ENCODE measurements around the gene CHMP2A. TPM values are rescaled to one million over a fixed set of nuclear protein-coding genes. Genes with fewer than 3 reads are reported as not detected.

The CHMP2A gene
- total and polyA plus RNA-seq, 10 of the 15 experiments (the other 5 are each of a cell fraction or from before 2014, with no cell fraction given): 69.5 to 172 (median 109) TPM

- no peak for TF ChIP-seq TBL1XR1 (IDR thresholded peaks at IDR 0.05; ENCODE audit: low read depth, low read length)
These were observed 41.7 kb downstream of the CHMP2A start (continued) for GRCh38 chr19:58513213-58513693.

- Histone ChIP-seq H3K4me1 (ENCODE audit: control insufficient read depth, insufficient read depth, low read length) (peaks cover 14% of the 10 kb centered on the region), H3K4me2 (ENCODE audit: control insufficient read depth, insufficient read depth) (no peak within 1 kb of the TSS), H2AFZ (ENCODE audit: control insufficient read depth, low read depth, low read length) (no peak within 1 kb of the TSS), H3K4me3 (no peak within 1 kb of the TSS), H3K9ac (ENCODE audit: control insufficient read depth, insufficient read depth, low read length) (no peak within 1 kb of the TSS), H4K20me1 (ENCODE audit: control insufficient read depth, insufficient read depth) (no peaks in the 10 kb centered on the region), H3K79me2 (ENCODE audit: control insufficient read depth, insufficient read depth, low read length) (peaks cover 15% of the 10 kb centered on the region), H3K9me3 (replicated peaks; ENCODE audit: control insufficient read depth, insufficient read depth, low read length) (no peaks in the 10 kb centered on the region; the same call in 2 of the 3 replicates), H3K27ac (ENCODE audit: control insufficient read depth, insufficient read depth) (no peak within 1 kb of the TSS), H3K36me3 (ENCODE audit: control insufficient read depth in 2 of 2, insufficient read depth in 2 of 2, low read length in 1 of 2) (peaks cover 0 to 5% of the 10 kb centered on the region in 2 experiments; a peak in 3 of 4 replicates), H3K27me3 (replicated peaks in 1 of 2; ENCODE audit: control insufficient read depth in 2 of 2, insufficient read depth in 2 of 2, low read length in 1 of 2) (no peaks in the 10 kb centered on the region)
- ChIA-PET RAD21 (ENCODE audit: unreplicated experiment) (no interaction called here), SMC1A (ENCODE audit: uncharacterized antibody, unreplicated experiment) (interaction anchor here (0.8 kb wide), 1 partner anchor 12 kb away, joined by 3 read pairs; no protein-coding TSS in a partner anchor), CTCF (interaction anchor here (0.7 to 1.5 kb wide), 2 partner anchors 8 to 66 kb away, joined by 3 to 5 read pairs; partner anchors contain the start of gene ZBTB45), POLR2A (interaction anchor here (0.6 kb wide), 1 partner anchor 26 kb away, joined by 4 read pairs; no protein-coding TSS in a partner anchor)
- WGBS (ENCODE audit: insufficient coverage, insufficient replicate concordance, low lambda C conversion rate, missing lambda C conversion rate): 83% methylated on average over 25 of the region's 25 CpGs
- in situ Hi-C loops (cut with MboI): no loop called here
- intact Hi-C loops (cut with micrococcal nuclease; ENCODE audit: unreplicated experiment): no loop called here
- no peak for FAIRE-seq
- ATAC-seq: no peak
- DNase-seq (ENCODE audit: low read depth, low spot score): no peak
- TF ChIP-seq USF2 (IDR thresholded peaks at IDR 0.05; ENCODE audit: borderline replicate concordance, low read depth, low read length): no peak
- peak; percentile 55; the same call in 1 of the 2 replicates for TF ChIP-seq POLR2A (IDR thresholded peaks at IDR 0.05; ENCODE audit: low read depth, low read length)
- no TSS peak for BruUV-seq (replicated peaks)
These were observed 43.3 kb downstream of the CHMP2A start, which contains the start of gene SLC27A5 for GRCh38 chr19:58511353-58512208. TSS of gene SLC27A5 (minus strand) at chr19:58511992. CDS start at chr19:58511955, 37 bp downstream.

All from GM12878 (cell line).